D721Med (cell line): ENCODE measurements around the gene MCTP1.
A peak's percentile ranks its signal among the peaks of the same experiment; 100 is the strongest.

Source experiments
- DNase-seq: peaks from one replicate; pipeline ENCODE4 v3.0.0; 2011; ENCODE audit warnings: low spot score; ENCODE audit not compliant: insufficient read length
- FAIRE-seq: peaks from 2 replicates; lab custom pipeline; 2011; peaks lifted over from hg19 to GRCh38; lab: Jason Lieb, UNC
- TF ChIP-seq, protein P1 (sequence below): IDR thresholded peaks from 2 replicates; pipeline ENCODE4 v1.5.1; 2012; ENCODE audit warnings: mild to moderate bottlenecking, control low read depth; ENCODE audit not compliant: insufficient read depth; ENCODE audit errors: missing control alignments

The MCTP1 gene

DNA sequence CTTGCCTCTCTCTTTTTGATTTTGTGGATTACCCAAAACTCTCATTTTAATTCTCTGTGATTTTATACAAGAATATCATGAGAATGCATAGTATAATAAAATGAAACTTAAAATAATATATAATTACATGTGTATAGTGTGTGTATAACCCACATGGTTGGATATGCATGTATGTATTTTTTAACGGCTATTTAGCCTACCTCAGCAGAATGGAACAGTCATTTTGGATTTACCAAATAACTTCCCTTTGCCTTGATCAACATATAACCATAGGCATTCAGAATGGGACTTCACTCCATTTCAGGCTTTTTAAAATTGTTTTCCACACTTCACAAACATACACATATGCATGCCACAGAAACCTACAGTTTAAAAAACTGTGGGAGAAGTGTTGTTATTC lies 505.2 kb downstream of the MCTP1 start:
- TF ChIP-seq, protein P1, sequence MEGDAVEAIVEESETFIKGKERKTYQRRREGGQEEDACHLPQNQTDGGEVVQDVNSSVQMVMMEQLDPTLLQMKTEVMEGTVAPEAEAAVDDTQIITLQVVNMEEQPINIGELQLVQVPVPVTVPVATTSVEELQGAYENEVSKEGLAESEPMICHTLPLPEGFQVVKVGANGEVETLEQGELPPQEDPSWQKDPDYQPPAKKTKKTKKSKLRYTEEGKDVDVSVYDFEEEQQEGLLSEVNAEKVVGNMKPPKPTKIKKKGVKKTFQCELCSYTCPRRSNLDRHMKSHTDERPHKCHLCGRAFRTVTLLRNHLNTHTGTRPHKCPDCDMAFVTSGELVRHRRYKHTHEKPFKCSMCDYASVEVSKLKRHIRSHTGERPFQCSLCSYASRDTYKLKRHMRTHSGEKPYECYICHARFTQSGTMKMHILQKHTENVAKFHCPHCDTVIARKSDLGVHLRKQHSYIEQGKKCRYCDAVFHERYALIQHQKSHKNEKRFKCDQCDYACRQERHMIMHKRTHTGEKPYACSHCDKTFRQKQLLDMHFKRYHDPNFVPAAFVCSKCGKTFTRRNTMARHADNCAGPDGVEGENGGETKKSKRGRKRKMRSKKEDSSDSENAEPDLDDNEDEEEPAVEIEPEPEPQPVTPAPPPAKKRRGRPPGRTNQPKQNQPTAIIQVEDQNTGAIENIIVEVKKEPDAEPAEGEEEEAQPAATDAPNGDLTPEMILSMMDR = no peak
- no peak for FAIRE-seq
- DNase-seq = no peak

DNA sequence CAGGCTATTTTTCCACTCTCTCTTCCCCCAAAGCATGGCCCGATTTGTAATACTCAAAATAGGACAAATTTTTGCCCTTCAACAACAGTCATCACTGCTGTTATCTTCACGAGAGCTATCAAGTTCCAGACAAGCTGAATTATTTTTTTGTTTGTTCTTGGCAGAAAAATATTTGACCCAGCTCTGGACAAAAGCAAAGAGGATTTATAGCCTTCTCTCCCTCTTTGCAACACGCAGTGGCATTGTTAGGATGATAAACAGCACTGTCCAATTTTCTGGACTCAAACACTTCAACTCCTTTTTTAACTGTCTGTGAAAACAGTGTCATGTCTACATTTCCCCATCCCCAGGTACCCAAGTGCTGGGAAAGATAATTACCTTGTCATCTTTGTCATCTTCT lies 506.2 kb downstream of the MCTP1 start:
- FAIRE-seq (no peak), DNase-seq (no peak)
- TF ChIP-seq, protein P1 = no peak

DNA sequence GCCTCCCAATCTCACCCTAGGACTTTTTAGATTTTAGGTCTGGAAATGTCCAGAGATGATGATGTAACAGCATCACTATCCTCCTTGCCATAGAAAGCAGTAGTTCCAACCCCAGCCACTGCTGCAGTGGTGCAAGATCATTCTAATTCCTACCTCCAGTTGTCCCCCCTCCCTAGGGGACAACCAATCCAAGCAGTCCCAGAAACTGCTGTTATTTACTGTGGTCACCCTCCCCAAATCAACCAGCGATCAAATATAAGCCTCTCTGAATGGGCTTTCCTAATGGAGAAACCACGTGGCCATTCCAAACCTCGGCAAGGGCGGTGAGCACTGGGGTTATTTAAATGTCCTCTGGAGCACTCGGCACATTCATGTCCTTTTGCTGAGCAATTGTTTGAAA lies 506.6 kb downstream of the MCTP1 start:
- FAIRE-seq = no peak
- no peak for DNase-seq
- TF ChIP-seq, protein P1 = no peak

DNA sequence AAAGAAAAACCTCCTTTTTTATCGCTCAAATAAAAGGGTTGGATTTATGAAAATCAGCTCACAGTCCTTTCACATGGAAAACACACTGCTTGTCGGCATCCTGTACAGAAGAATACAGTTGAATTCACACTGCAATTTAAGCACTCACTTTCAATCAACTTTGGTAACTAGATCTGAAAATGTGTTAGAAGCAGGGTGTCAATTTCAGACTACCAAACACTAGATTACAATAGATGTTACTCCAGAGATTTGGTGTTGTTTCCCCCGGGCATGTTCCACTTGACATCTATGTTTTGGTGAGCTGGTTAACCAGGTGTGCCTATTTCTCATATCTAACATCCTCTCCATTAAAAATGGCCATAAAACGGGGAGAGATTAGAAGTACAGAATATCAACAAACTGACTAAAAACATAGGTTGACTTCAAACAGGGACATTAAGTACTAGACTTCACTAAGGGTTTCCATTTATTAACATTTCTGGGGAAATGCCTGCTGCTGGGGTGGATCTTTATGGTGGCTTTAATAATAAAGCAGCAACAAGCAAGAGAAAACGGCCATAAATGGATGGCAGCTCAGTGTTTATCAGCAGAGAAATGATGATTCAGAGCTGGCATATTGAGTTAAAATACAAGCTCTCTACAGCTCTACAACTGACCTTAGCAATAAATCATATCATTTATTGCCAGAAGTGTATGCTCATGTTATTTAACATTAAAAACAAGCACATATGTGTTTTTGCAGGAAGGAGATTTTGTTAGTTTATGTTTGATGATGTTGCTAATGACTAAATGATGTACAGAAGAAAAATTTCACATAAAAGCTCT lies 507.6 kb downstream of the MCTP1 start:
- TF ChIP-seq, protein P1 = no peak
- no peak for DNase-seq
- no peak for FAIRE-seq

DNA sequence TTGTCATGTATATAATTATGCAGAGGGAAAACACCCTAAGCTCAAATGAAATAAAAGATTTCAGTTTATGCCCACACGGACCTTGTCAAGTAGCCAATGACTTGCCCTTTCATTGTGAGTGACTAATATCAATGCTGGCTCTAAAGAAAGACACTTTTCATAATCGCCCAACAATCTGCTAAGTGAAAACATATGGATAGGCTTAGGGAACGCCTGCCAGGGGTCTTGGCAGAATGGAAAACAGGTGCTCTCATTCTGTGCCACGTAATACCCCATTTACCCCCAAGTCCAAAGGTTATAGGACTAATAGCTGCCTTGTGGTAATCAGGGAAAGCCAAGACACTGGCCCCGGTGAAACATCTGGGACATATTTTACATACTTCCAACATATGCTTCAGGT lies 508.7 kb downstream of the MCTP1 start:
- TF ChIP-seq, protein P1 = no peak
- FAIRE-seq = peak; percentile 70
- no peak for DNase-seq

DNA sequence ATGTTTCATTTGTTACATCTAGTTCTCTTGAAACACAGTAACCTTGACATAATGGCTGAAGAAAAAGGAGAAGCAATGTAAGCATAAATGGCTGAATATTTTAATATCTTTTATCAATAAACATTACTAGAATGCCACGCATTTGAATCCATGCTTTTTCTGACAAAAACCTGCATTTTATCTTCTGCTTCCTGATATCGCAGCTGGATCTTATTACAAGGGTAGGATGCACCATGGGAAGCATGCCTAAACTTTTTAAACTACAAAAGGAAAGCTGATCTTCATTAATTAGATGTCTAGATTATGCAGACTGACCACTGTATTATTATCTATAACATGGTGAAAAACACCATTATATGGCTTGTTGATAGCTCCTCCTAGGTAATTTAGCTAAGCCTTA lies 509.8 kb downstream of the MCTP1 start:
- FAIRE-seq (no peak), DNase-seq (no peak)
- TF ChIP-seq, protein P1 = no peak

DNA sequence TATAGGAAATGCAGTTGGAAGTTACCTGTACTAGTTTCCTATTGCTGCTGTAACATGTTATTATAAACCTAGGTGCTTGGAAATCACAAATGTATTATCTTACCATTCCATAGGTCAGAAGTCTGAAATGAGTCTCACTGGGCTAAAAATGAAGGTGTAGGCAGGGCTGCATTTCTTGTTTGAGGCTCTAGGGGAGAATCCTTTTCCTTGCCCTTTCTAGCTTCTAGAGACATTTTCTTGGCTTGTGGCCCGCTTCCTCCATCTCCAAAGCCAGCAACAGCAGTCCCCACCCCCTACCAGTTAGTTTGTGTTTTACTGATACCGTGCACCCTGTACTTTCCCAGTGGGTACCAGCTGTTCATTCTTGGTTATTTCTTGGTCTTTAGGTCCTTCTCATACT lies 513.2 kb downstream of the MCTP1 start:
- FAIRE-seq = no peak
- TF ChIP-seq, protein P1 = no peak
- DNase-seq = no peak
